ENCODE data around the gene RELCH.

The RELCH gene

GRCh38 chr18:62186774-62187542, at the start of gene RELCH, which contains the start of gene PIGN:
Gene RELCH, plus strand, starts transcription at chr18:62187255. Its CDS starts 251 bp downstream, at chr18:62187506.
Gene PIGN, minus strand, starts transcription at chr18:62187056. Its CDS starts 25,703 bp downstream, at chr18:62161353.
- H3K27me3 ChIP-seq (replicated peaks; ENCODE audit: control insufficient read depth, insufficient read depth, low read length): no peaks in the 10 kb centered on the region
- H3K4me3 ChIP-seq (replicated peaks; ENCODE audit: low read depth, low read length): peak within 1 kb of the TSS; percentile 85
- no peak for TF ChIP-seq CTCF (IDR thresholded peaks at IDR 0.05; ENCODE audit: insufficient read depth, low read length, poor library complexity, severe bottlenecking)
- no peaks in the 10 kb centered on the region for H3K36me3 ChIP-seq (ENCODE audit: control insufficient read depth, insufficient read depth, low read length)
- DNase-seq (ENCODE audit: extremely low read depth, insufficient read length): peak; percentile 95

- TF ChIP-seq CTCF (IDR thresholded peaks at IDR 0.05; ENCODE audit: insufficient read depth, low read length, poor library complexity, severe bottlenecking): no peak
- H3K27me3 ChIP-seq (replicated peaks; ENCODE audit: control insufficient read depth, insufficient read depth, low read length): no peaks in the 10 kb centered on the region
- no peak overlapping the region for H3K4me3 ChIP-seq (replicated peaks; ENCODE audit: low read depth, low read length)
- no peaks in the 10 kb centered on the region; the same call in none of the 2 replicates for H3K36me3 ChIP-seq (ENCODE audit: control insufficient read depth, insufficient read depth, low read length)
- DNase-seq (ENCODE audit: extremely low read depth, insufficient read length): no peak
These were observed 48.4 kb upstream of the RELCH start for GRCh38 chr18:62138461-62139235.

GRCh38 chr18:62140259-62140658, 46.8 kb upstream of the RELCH start:
- no peak for TF ChIP-seq CTCF (IDR thresholded peaks at IDR 0.05; ENCODE audit: insufficient read depth, low read length, poor library complexity, severe bottlenecking)
- no peak for DNase-seq (ENCODE audit: extremely low read depth, insufficient read length)
- H3K4me3 ChIP-seq (replicated peaks; ENCODE audit: low read depth, low read length): no peak overlapping the region
- peaks cover 1% of the 10 kb centered on the region for H3K36me3 ChIP-seq (ENCODE audit: control insufficient read depth, insufficient read depth, low read length)
- no peaks in the 10 kb centered on the region for H3K27me3 ChIP-seq (replicated peaks; ENCODE audit: control insufficient read depth, insufficient read depth, low read length)

GRCh38 chr18:62144338-62144737, 42.7 kb upstream of the RELCH start:
- TF ChIP-seq CTCF (IDR thresholded peaks at IDR 0.05; ENCODE audit: insufficient read depth, low read length, poor library complexity, severe bottlenecking): no peak
- H3K4me3 ChIP-seq (replicated peaks; ENCODE audit: low read depth, low read length): no peak overlapping the region
- peaks cover 1% of the 10 kb centered on the region; the same call in 1 of the 2 replicates for H3K36me3 ChIP-seq (ENCODE audit: control insufficient read depth, insufficient read depth, low read length)
- DNase-seq (ENCODE audit: extremely low read depth, insufficient read length): no peak
- no peaks in the 10 kb centered on the region for H3K27me3 ChIP-seq (replicated peaks; ENCODE audit: control insufficient read depth, insufficient read depth, low read length)

GRCh38 chr18:62151068-62151771, 35.8 kb upstream of the RELCH start:
- TF ChIP-seq CTCF (IDR thresholded peaks at IDR 0.05; ENCODE audit: insufficient read depth, low read length, poor library complexity, severe bottlenecking): no peak
- Histone ChIP-seq H3K27me3 (replicated peaks; ENCODE audit: control insufficient read depth, insufficient read depth, low read length) (no peaks in the 10 kb centered on the region), H3K4me3 (replicated peaks; ENCODE audit: low read depth, low read length) (no peak overlapping the region), H3K36me3 (ENCODE audit: control insufficient read depth, insufficient read depth, low read length) (no peaks in the 10 kb centered on the region; the same call in 1 of the 2 replicates)
- no peak for DNase-seq (ENCODE audit: extremely low read depth, insufficient read length)
